GM21576 (cell line): ENCODE data around the gene KLHL26.

Source experiments
- ATAC-seq: cut with Tn5 transposase; IDR thresholded peaks from one replicate; pipeline ENCODE4 v1.9.1; 2021; ENCODE audit warnings: mild to moderate bottlenecking, moderate library complexity; ENCODE audit not compliant: unreplicated experiment

Gene KLHL26

DNA sequence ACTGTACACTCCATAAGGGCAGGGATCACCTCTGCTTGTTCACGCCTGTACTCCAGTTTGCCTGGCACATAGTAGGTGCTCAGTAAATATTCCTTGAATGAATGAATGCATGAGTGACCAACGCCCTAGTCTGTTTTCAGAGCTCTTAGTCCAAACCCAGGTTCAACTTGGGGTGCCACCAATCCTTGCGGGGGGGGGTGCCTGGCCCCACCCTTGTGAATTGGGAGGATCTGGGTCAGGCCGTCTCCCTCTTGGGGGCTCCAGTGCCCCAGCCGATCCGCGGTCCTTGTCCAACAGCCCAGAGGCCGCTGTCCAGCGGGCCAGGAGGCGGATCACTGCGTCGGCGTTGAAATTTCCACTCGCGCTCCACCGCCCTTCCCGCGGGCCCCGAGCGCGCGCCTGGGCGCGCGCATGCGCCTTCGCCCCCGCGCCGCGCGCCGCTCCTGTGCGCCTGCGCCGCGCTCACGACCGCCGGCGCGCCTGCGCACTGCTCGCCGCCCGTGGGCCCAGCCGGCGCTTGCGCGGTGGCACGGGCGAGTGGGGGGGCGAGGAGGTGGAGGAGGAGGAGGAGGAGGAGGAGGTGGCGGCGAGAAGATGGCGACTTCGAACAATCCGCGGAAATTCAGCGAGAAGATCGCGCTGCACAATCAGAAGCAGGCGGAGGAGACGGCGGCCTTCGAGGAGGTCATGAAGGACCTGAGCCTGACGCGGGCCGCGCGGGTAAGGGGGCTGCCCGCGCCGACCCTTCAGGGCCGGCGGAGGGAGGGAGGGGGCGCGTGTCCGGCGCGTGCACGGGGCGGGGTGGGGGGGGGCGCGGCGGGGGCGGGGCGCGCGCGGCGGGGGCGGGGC, 46.5 kb downstream of the KLHL26 start, which contains the start of gene CRTC1:
Gene CRTC1, plus strand, starts transcription at position 572 of the 849 bp plus-strand sequence. Its CDS starts 23 bp downstream, at position 595.
- peak; percentile 54 for ATAC-seq

DNA sequence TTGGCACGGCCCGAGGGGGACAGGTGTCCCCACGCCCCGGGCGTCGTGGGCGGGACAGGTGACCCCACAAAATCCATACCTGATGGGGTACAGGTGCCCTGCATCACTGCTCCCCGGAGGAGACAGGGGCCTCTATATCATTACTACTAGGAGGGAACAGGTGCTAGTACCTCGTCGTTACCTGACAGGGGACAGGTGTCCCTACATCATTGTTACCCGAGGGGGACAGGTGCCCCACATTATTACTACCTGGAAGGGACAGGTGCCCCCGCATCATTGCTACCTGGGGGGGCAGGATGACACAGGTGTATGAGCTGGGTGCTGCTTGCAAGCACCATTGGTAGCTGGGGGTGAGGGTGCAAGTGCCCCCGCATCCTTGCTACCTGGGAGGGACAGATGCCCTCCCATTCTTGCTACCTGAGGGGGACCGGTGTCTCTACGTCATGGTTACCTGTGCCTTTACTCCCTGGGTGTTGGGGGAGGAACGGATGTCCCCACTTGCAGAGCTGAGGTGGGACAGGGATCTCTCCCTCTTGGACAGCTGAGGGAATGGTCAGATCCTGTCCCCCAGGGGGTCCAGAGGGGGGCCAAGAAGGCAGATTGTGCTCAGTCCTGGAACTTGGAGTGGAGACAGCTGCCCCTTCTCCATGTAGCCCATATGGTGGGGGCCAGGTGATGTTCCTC, 47.3 kb downstream of the KLHL26 start:
- ATAC-seq: no peak

DNA sequence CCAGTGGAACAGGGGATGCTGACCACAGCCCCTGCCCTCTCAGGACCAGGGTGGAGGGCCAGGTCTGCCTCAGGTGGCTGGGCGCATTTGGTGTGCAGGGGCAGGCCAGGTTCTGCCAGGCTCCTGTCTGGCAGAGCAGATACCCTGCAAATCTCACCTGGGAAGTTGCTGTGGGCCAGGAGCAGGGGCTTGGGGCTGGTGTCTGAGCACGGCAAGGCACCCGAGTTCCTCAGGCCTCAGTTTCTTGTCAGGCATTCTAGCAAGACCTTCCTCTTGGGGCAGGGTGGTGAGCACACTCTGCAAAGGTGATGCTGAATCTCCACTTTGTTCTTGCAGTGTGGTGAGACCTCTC, 47.8 kb downstream of the KLHL26 start:
- no peak for ATAC-seq

DNA sequence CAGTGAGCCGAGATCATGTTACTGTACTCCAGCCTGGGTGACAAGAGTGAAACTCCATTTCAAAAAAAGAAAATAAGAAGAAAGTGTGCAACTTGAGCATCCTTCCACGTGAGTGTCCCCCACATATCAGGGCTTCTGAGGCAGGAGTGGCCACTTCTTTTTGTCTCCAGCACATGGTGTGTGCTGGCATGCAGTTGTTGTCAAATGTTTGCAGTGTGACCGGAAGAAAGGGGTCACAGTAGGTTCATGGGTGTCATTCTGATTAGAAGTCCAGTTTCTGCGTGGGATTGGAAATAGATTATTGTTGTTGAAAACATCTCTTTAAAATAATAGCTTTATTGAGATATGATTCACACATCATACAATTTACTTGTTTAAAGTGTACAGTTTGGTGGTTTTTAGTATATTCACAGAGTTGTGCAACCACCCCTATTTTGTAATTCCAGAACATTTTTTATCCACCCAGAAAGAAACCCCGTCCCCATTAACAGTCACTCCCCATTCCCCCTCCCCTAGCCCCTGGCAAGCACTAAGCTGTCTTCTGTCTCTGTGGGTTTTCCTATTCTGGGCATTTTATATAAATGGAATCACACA, 48.9 kb downstream of the KLHL26 start:
- ATAC-seq: no peak

DNA sequence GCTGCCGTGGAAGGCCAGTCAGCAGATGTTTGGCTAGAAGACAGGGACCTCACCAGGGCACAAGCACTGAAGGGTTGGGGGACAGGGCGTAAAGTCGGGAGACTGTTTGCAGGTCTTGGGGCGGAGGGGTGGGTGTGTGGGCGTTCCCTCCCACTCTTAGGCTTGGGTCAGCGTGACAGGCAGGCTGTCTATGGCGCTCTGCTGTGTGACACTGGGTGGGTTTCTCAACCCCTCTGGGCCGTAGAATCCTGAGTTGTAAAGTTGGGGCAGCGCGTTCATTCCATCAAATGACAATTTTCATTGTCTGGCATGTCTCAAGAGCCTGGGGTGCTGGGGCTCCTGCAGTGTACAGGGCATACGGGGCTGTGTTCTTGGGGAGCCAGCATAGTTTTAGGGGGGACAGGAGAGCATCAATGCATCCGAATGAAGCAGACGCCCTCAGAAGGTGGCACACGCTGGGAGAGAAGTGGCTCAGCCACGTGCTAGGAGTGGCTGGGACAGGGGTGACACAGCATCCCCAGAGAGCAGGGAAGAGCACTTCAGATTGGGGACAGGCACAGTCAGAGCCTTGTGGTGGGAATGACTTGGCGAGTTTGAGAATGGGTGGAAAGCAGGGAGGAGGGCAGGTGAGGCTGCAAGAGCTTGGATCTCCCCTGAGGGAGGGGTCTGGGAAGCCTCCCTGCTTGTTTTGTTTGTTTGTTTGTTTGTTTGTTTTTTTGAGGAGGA, 51.1 kb downstream of the KLHL26 start:
- ATAC-seq: no peak

DNA sequence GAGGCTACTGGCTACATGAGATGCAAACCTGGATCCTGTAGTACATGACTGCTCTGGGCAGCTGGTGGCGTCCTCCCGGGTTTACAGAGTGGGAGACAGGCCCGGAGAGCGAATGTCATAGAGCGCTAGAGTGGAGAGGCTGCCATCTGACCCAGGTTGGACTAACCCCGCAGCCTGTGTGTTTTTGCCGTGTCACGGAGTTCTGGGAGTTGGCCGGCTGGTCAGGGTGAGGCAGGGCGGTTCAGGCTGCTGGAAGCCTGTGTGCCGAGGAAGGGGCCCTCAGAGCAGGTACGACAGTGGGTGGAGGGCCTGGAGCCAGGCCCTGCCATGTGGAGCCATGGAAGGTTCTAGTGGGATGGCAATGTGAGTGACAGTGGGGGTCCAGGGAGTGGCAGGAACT, 59.2 kb downstream of the KLHL26 start:
- ATAC-seq: no peak

DNA sequence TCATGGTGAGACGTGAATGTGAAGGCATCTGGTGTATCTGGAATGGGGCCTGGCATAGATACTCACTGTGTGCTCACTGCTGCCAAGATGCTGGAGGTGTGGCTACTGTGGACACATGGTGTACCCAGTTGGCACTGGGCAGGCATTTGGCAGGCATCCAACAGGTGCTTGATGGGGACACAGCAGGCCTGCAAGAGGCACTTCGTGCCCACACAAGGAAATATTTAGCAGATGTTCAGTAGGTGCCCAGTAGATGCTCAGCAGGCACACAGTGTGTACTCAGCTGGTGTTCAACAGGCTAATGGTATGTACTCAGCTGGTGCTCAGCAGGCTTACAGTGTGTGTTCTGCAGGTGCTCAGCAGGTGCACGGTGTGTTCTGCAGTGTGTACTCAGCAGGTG, 60.9 kb downstream of the KLHL26 start:
- no peak for ATAC-seq

DNA sequence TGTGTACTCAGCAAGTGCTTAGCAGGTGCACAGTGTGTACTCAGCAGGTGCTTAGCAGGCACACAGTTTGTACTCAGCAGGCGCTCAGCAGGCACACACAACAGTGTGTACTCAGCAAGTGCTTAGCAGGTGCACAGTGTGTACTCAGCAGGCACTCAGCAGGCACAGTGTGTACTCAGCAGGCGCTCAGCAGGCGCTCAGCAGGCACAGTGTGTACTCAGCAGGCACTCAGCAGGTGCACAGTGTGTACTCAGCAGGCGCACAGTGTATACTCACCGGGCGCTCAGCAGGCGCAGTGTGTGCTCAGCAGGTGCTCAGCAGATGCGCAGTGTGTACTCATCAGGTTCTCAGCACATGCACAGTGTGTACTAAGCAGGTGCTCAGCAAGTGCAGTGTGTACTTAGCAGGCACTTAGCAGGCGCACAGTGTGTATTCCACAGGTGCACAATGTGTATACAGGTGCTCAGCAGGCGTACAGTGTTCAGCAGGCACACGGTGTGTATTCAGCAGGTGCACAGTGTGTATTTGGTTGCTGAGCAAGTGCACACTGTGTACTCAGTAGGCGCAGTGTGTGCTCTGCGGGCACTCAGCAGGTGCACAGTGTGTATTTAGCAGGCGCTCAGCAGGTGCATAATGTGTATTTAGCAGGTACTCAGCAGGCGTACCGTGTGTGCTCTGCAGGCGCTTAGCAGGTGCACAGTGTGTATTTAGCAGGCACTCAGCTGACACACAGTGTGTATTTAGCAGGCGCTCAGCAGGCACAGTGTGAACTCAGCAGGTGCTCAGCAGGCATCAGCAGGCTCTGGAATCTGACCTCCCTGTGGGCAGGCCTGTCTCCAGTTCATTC, 61.7 kb downstream of the KLHL26 start:
- ATAC-seq: no peak

DNA sequence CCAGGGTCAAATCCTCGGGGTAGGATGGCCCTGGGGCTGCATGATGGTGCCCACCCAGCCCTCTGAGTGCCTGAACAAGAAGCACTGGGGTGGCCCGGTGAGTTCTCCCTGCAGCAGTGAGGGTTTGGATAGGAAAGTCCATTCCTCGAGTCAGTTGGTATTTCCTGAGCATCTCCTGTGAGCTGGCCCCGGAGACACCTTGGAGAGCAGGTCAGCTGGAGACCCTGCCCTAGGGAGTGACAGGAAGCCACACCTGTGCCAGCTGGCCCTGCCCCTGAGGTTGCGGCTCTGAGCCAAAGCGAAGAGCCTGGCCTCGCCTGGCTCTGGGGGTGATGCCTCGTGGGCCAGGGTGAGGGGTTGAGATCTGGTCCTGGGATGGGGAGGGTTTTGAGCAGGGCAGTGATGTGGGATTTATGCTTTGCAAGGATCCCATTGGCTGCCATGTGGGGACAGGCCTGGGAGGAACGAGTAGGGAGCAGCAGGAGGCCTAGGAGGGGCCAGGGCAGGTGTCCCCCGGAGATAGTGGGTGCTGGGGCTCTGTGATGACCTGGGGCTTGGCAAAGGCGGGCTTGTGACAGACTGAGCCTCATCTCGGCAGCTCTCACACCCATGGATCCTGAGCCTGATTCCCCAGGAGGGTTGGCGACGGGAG, 62.7 kb downstream of the KLHL26 start:
- no peak for ATAC-seq

DNA sequence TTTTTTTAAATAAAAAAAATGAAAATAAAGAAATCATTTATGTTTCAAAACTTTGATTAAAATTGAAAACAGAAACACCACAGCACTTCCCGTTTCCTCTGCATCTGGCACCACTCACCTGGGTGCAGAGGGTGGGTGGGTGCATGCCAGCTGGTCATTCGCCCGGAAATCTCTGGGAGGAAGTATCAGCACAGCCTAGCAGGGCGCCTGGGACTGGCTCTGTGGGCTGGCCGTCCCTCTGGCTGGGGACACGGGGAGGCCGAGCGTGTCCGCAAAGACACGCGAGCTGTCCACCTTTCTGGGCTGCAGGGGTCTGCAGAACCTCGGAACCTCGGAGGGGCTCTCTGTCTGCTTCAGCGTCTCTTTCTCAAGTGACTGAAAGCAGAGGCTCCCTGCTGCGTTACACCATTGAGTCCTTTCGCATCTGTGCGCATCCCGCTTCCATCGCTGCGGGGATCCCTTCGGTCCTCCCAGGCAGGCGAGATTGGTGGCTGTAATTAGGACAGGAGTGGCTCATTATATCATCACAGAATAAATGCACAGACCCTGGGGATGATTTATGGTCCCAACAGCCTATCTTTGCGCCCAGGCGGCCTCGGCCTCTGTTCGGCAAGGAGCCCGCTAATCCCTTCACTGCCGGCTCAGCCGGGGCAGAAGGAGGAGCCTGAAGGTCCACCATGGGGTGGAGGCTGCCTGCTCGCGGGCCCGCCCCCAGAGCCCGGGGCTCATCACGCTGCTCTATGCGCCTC, 63.8 kb downstream of the KLHL26 start:
- peak; percentile 62 for ATAC-seq

DNA sequence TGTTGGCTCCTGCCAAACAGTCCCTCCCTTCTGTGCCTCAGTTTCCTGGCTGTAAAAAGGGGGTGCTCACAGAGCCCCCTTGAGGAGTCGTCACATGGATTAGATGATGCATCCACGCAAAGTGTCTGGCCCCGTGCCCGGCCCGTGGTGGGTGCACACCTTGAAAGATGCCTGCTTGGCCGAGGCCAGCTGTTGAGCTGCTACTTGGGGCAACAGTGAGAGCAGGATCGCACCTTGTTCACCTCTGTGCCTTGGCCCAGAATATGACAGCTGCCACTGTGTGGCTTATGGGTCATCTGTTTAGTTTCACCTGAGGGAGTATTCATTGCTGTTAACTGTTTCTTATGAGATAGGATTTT, 64.4 kb downstream of the KLHL26 start:
- peak; percentile 26 for ATAC-seq

DNA sequence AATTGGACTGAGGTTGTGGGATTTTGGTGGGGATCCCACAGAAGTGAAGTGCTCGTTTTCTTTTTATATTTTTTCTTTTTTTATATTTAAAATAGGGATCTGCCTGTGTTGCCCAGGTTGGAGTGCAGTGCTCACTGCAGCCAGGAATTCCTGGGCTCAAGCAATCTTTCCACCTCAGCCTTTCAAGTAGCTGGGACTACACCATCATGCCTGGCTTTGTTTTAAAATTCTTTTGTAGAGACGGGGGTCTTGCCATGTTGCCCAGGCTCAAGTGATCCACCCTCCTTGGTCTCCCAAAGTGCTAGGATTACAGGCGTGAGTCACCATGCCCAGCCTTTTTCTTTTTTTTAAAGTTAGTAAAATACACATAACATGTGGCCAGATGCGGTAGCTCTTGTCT, 67.2 kb downstream of the KLHL26 start:
- no peak for ATAC-seq

DNA sequence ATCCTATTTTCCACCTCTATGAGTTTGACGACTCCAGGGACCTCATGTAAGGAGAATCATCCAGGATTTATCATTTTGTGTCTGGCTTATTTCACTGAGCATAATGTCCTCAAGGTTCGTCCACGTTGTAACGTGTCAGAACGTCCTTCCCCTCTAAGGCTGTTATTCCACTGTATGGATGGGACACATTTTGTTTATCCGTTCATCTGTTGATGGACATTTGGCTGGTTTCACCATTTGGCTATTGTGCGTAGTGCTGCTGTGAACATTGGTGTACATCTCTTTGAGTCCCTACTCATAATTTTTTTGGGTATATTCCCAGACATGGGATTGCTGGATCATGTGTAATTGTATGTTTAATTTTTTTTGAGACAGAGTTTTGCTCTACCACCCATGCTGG, 68.1 kb downstream of the KLHL26 start:
- ATAC-seq: no peak

DNA sequence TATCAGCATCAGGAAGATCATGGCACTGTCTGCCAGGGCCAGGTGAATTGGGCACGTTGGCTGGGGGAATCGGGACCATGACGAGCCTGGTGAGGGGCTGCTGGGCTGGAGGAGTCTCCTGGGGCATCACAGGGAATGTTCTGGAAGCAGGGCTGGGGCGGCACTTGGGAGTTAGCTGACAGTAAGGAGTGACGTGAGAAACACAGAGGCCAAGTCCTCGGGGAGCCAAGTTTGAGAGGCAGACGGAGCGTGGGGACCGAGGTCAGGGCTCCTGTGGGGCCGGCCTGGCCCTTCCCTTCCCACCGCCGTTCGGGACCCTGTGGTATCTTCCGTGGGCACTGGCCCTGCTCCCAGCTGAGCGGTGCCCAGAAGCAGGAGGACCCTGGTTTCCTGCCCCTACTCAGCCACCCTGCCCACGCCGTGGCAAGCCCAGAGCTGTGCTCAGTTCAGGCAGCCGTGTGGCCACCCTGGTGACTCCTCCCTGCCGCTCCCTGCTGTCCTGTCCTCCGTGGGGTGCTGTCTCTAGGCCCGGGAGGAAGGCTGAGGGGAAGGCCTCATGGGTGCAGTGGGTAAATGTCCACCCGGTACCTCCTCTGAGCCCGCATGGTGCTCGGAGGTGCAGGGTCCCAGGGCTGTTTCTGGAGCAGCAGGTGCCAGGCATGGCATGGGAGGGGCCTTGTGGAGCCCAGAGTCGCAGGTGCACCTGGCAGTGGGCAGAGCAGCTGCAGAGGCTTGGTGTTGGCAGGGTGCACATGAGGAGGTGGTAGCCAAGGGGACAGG, 71.8 kb downstream of the KLHL26 start:
- no peak for ATAC-seq

DNA sequence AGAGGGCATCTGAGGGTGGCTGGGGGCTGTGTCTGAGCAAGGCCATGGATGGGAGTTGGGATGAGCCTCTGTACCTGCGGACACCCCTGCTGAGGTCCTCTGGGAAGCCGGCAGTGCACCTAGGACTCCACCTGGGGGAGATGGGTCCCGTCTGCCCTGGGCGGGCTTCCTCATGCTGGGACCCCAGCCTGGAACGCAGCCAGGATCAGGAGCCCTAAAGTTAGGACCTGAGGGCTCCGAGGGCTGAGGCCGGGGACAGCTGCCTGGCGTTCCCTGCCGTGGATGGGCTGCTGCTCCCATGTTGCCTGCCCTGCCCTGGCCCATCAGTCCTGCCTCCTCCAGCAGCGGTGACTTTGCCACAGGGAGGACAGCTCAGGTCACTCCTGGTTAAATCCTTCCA, 72.7 kb downstream of the KLHL26 start:
- no peak for ATAC-seq

DNA sequence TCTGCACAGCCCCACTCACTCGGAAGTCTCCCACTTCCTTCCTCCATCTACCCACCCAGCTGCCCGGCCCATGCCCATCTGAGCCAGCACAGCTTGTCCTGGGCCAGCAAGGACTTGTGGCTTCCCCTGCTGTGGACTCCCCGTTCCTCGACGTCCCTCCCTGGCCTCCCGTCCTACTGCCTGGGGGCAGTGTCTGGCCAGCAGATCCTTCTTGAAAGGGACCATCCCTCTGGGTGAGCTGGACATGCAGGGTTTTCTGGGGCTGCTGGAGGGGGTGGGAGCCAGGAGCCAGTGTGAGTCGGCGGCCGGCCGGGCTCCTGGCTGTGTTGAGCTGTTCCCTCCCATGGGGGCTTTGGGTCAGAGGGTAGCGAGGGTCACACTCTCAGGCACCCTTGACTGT, 73.4 kb downstream of the KLHL26 start:
- ATAC-seq: no peak

DNA sequence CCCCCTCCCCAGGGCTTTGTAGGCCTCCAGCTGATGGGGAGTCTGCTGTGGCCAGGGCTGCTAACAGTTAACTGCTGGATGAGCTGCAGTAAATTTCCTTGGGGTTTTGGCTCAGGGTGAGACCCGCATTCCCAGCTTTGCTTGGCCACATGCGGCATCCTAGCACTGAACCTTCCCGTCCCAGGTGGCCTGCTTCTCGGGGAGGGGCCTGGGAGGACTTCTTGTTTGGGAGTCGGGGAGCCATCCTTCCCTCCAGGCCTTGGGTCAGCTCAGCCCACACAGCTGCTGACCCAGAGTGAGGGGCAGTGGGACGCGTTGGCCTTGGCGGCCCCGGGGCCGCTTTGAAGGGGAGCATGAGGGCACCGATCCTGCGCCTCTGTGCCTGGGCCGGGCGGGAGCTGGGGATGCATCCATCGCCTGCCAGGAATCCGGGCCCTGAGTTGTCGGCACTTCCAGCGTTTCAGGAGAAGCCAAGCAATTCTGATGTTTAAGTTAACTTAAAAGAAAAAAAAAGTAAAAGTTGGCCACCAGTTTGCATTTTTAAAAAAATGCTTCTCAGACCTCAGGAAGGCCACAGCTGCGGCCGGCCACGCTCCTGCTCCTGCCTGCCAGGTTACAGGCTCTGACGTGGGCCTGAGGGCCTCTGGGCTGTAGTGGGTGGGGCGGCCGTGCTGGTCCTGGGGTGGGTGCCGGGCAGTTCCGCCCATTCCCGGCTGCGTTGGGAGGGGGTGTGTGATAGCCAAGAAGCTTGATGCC, 74.3 kb downstream of the KLHL26 start:
- ATAC-seq: no peak

DNA sequence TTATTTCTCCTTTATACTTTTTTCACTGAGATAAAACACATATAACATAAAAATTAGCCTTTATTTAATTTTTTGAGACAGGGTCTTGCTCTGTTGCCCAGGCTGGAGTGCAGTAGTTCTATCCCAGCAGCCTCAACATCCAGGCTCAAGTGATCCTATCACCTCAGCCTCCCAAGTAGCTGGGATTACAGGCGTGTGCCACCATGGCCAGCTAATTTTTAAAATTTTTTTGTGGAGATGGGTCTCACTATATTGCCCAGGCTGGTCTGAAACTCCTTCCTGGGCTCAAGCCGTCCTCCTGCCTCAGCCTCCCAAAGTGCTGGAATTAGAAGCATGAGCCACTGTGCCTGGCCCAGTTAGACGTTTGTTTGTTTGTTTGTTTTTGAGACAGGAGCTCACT, 75.1 kb downstream of the KLHL26 start:
- ATAC-seq: no peak
